Astrocyte of the spinal cord (primary cell): ENCODE data around the gene A1BG.
A peak's percentile ranks its signal among the peaks of the same experiment; 100 is the strongest.

Experiments used
- DNase-seq: peaks from one replicate; pipeline ENCODE4 v3.0.0; 2011; ENCODE audit warnings: low read depth, low spot score
- H3K4me3 ChIP-seq: 2 replicates; pipeline ENCODE4 v1.5.1; 2011; ENCODE audit warnings: low read depth, mild to moderate bottlenecking, low read length, moderate library complexity
- in situ Hi-C: cut with HindIII; loops from 2 replicates; pipeline ENCODE4 v1.10.0; 2017; ENCODE audit warnings: low sequenced_read_pairs
- TF ChIP-seq, protein P1 (sequence below): IDR thresholded peaks from 2 replicates; pipeline ENCODE4 v1.5.1; 2012; ENCODE audit warnings: low read depth, mild to moderate bottlenecking, low read length, inconsistent platforms

Gene A1BG

DNA sequence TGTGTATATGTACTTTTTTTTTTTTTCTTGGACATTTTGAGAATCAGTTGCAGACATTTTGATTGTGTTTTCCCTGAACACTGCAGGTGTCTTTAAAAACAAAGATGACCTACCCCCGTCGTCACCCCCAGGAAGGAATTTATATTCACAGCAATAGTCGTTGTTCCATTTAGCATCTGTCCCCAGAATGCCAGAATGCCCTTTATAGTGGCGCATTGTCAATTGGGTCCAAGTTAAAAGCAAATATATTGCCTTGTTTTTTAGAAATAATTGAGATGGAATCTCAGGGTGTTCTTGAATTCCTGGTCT, 40.4 kb upstream of the A1BG start:
- H3K4me3 ChIP-seq = no peak overlapping the region
- DNase-seq = no peak

DNA sequence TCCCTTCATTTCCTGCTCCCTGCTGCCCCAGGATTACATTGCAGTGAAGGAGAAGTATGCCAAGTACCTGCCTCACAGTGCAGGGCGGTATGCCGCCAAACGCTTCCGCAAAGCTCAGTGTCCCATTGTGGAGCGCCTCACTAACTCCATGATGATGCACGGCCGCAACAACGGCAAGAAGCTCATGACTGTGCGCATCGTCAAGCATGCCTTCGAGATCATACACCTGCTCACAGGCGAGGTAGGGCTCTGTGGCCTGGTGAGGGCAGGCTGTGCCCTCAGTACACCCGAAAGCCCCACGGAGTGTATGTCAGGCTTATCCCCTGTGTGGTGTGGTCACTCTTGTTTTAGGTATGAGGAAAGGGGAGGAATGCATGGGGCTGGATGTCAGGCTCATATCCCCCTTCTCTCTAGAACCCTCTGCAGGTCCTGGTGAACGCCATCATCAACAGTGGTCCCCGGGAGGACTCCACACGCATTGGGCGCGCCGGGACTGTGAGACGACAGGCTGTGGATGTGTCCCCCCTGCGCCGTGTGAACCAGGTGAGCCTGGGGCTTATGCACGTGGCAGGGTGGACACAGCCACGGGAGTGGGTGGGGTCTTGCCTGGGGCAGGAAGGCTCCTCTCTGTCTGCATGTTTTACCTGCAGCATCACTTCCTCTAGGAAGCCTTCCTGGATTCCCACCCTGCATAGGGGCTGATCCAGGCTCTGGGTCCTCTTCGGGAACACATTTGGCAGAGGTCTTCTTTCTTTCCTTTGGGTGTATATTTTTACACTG, 39.8 kb upstream of the A1BG start:
- in situ Hi-C loops = no loop called here
- no peak overlapping the region for H3K4me3 ChIP-seq
- no peak for DNase-seq
- TF ChIP-seq, protein P1, sequence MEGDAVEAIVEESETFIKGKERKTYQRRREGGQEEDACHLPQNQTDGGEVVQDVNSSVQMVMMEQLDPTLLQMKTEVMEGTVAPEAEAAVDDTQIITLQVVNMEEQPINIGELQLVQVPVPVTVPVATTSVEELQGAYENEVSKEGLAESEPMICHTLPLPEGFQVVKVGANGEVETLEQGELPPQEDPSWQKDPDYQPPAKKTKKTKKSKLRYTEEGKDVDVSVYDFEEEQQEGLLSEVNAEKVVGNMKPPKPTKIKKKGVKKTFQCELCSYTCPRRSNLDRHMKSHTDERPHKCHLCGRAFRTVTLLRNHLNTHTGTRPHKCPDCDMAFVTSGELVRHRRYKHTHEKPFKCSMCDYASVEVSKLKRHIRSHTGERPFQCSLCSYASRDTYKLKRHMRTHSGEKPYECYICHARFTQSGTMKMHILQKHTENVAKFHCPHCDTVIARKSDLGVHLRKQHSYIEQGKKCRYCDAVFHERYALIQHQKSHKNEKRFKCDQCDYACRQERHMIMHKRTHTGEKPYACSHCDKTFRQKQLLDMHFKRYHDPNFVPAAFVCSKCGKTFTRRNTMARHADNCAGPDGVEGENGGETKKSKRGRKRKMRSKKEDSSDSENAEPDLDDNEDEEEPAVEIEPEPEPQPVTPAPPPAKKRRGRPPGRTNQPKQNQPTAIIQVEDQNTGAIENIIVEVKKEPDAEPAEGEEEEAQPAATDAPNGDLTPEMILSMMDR = no peak

More for the DNA sequence above, 40.4 kb upstream of the A1BG start:
- TF ChIP-seq, protein P1 = no peak
- in situ Hi-C loops = no loop called here

DNA sequence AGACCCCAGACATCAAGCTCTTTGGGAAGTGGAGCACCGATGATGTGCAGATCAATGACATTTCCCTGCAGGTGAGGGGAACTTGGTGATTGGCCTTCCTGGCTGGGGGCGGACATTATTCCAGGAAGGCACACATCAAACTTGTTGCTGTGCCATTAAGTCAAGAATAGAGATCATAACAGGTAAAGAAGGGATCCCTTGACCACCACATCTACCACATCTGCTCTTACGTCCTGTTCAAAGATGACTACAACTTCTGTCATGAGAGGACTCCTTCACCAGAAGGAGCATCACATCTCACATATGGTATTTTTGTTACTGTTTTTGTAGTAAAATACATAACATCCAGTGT, 34.9 kb upstream of the A1BG start:
- TF ChIP-seq, protein P1 = no peak
- in situ Hi-C loops = no loop called here
- peak overlapping the region; percentile 98 for H3K4me3 ChIP-seq
- DNase-seq = no peak

DNA sequence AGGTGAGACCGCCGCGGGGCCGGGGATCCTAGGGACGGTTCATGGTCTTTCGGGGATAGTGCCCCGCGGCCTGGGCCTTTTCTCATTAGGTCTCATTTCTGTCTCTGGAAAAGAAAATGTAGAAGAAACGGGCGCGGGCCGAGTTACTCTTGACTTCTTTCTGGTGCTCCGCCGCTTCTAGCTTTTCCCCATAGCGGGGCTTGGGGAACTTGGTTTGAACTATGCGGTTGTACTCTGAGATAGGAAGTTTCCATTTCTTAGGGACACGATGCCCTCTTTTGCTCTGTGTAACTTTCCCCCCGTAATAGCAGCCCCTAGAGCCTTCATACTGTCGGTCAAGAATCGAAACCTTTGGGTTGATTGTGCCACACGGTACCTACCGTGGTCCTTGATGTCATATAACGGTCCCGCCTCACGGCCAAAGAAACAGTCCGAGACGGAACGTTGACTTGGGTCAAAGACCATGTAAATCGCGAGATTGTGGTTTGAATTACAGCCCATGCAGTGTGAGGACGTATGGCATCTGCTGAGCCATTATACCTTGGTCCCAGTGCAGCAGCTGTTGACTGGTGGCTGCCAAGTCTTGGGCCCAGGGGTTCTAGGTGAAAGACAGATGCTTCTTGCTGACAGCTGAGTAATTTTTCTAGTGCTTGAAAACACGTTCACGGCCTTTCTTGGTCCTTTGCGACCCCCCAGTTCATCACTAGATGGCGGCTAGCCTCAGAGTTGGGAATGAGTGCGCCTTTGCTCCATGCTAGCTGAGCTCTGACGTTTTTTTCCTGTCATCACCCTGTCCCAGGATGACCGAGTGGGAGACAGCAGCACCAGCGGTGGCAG, 34.3 kb upstream of the A1BG start:
- DNase-seq = no peak
- H3K4me3 ChIP-seq = peak overlapping the region; percentile 98
- in situ Hi-C loops = no loop called here
- TF ChIP-seq, protein P1 = peak; percentile 13

DNA sequence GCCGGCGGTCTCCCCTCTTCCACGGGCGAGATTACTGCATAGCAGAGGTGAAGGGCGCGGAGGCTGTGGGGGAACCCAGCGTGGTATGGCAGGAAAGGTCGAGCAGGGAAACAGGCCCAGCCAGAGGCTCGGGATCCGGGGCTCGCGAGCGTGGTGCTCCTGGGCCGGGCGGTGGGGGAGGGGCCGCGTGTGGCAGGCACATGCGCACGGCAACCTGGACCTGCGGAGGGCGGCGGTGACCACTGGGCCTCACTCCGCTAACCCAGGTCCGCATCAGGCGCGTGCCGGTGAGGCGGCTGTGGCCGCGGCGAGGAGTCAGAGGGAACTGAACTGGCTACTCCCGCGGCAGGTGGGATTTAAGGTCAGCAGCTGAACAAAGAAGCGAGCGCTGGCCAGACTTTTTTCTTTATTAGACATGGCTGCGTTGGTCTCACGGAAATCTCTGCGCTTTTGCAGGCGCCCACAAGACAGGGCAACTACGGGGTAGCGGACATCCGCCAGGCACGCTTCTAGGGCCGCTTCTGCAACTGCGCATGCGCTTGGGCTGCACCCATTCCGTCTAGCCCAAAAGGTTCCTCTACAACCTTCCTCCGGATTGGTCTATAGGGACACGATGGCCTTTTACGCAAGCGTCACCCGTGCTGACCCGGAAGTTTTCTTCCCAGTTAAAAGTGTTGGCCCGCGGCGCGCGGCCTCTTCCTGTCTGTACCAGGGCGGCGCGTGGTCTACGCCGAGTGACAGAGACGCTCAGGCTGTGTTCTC, 33.5 kb upstream of the A1BG start, which contains the start of gene RPS5:
TSS of gene RPS5 (plus strand) at position 694 of the 762 bp plus-strand sequence. CDS start 869 bp downstream, outside the sequence.
- in situ Hi-C loops = no loop called here
- TF ChIP-seq, protein P1 = no peak
- peak within 1 kb of the TSS; percentile 98 for H3K4me3 ChIP-seq
- DNase-seq = peak; percentile 98

DNA sequence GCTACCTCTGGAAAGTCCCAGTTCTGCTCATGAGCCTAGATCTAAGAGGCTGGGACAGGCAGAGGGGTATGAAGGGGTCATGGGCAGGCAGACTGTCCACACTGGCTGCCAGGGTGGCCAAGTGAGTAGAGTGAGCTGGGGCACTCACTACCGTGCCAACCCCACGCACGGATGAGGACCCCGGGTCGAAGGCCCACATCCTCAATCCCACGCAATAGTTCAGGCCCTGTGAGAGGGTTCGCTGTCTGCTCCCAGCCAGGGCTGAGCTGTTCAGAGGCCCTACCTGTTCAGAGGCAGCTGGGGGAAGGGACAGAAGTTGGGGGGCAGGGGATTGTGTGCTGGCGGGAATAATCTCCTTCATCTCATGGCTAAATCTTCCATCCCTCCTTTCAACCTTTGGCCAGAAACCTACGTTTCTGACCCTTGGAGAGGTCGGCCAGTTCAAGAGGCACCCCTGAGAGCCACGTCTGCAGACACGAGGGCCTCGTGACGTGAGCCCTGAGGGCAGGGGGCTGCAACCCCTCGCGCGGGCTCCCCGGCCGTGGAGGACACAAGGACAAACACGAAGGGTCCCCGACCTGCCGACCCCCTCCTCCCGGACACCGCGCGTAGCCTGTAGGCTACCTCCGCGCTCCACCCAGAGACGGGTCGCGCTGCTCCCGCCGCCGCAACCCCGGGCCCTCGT, 32.7 kb upstream of the A1BG start:
- DNase-seq = no peak
- peak overlapping the region; percentile 98 for H3K4me3 ChIP-seq
- in situ Hi-C loops = no loop called here
- TF ChIP-seq, protein P1 = no peak
